Measurements from ENCODE around the gene PERCC1. TPM values are rescaled to one million over a fixed set of nuclear protein-coding genes. Genes with fewer than 3 reads are reported as not detected.

The PERCC1 gene
- total and polyA plus RNA-seq, 9 of the 15 experiments (the other 6 are each of a cell fraction or from before 2014, with no cell fraction given) = not detected

GRCh38 chr16:1464196-1464893 lies 33.5 kb downstream of the PERCC1 start:
- Histone ChIP-seq H3K4me2 (ENCODE audit: insufficient read depth, low read length) (no peak overlapping the region), H3K9me3 (replicated peaks; ENCODE audit: control insufficient read depth, insufficient read depth, low read depth, low read length) (no peaks in the 10 kb centered on the region), H3K9me1 (ENCODE audit: control insufficient read depth, insufficient read depth, low read length) (peaks cover 2% of the 10 kb centered on the region), H2AFZ (ENCODE audit: low read depth, low read length) (no peak overlapping the region), H3K4me3 (no peak overlapping the region), H3K79me2 (ENCODE audit: control insufficient read depth, insufficient read depth, low read length) (peaks cover 26% of the 10 kb centered on the region), H3K27me3 (ENCODE audit: control insufficient read depth in 2 of 2, insufficient read depth in 2 of 2, low read length in 2 of 2) (no peaks in the 10 kb centered on the region), H3K27ac (ENCODE audit: extremely low read depth, low read depth, low read length) (no peak overlapping the region), H3K4me1 (replicated peaks in 1 of 2; ENCODE audit: control insufficient read depth in 2 of 2, insufficient read depth in 2 of 2, low read length in 2 of 2) (peaks cover 0 to 35% of the 10 kb centered on the region in 2 experiments; a peak in 2 of 5 replicates), H3K9ac (ENCODE audit: insufficient read depth in 1 of 2, low read depth in 2 of 2, low read length in 2 of 2) (peak overlapping the region in 1 of 2 experiments; percentile 45; a peak in 1 of 4 replicates), H4K20me1 (replicated peaks; ENCODE audit: control insufficient read depth, insufficient read depth, low read length) (peaks cover 5% of the 10 kb centered on the region; the same call in 1 of the 2 replicates), H3K36me3 (ENCODE audit: control insufficient read depth, insufficient read depth, low read length) (peaks cover 29% of the 10 kb centered on the region; the same call in 1 of the 3 replicates)
- POLR2A ChIA-PET = interaction anchor here (0.7 to 1.0 kb wide), 3 partner anchors 9 to 1408 kb away, joined by 3 read pairs; no protein-coding TSS in a partner anchor
- CTCF ChIA-PET (ENCODE audit: low intra/inter-chr PET ratio) = interaction anchor here (0.6 kb wide), 1 partner anchor 55 kb away, joined by 3 read pairs; no protein-coding TSS in a partner anchor
- BruUV-seq (replicated peaks) = no TSS peak
- ATAC-seq (no peak), FAIRE-seq (no peak), DNase-seq (ENCODE audit: extremely low read depth in 1 of 4, low spot score in 3 of 4) (no peak)
- 88% methylated on average over 22 of the region's 41 CpGs for WGBS (ENCODE audit: insufficient coverage, low coverage, missing lambda C conversion rate)
- intact Hi-C loops (cut with micrococcal nuclease) = no loop called here
- in situ Hi-C loops (cut with MboI) = no loop called here
- TF ChIP-seq NUFIP1 (IDR thresholded peaks at IDR 0.05; ENCODE audit: partially characterized antibody) (no peak), TAF7 (tag; IDR thresholded peaks at IDR 0.05) (no peak), ZNF695 (CRISPR knock-in tag; IDR thresholded peaks at IDR 0.05) (no peak), ZNF197 (CRISPR knock-in tag; IDR thresholded peaks at IDR 0.05; ENCODE audit: low read depth) (no peak), PTRF (tag; IDR thresholded peaks at IDR 0.05) (no peak), SIN3A (IDR thresholded peaks at IDR 0.05; ENCODE audit: borderline replicate concordance in 2 of 2, control insufficient read depth in 1 of 2, low read depth in 2 of 2, low read length in 2 of 2) (no peak), SREBF1 (IDR thresholded peaks at IDR 0.05; ENCODE audit: borderline replicate concordance, low read depth, low read length) (no peak), ZNF511 (CRISPR knock-in tag; IDR thresholded peaks at IDR 0.05) (no peak), ZNF354B (CRISPR knock-in tag; IDR thresholded peaks at IDR 0.05) (no peak), RBFOX2 (IDR thresholded peaks at IDR 0.05; ENCODE audit: low read depth, low read length) (no peak), ZNF77 (CRISPR knock-in tag; IDR thresholded peaks at IDR 0.05) (no peak), HMGXB4 (CRISPR knock-in tag; IDR thresholded peaks at IDR 0.05) (no peak), YBX1 (IDR thresholded peaks at IDR 0.05) (no peak), ZBTB34 (CRISPR knock-in tag; IDR thresholded peaks at IDR 0.05) (no peak), TSHZ1 (CRISPR knock-in tag; IDR thresholded peaks at IDR 0.05) (no peak)

Data from K562 (cell line).